ENCODE measurements around the gene TCF7L1. TPM values are rescaled to one million over a fixed set of nuclear protein-coding genes. Genes with fewer than 3 reads are reported as not detected.

TCF7L1 gene
- polyA plus RNA-seq, 1 of the 3 experiments (the other 2 are of a cell fraction), result 3.7 TPM

GRCh38 chr2:85111819-85112281 lies 21.3 kb upstream of the TCF7L1 start:
- Histone ChIP-seq H3F3A (replicated peaks; ENCODE audit: insufficient read depth) (peaks cover 3% of the 10 kb centered on the region), H3K9me2 (no peaks in the 10 kb centered on the region), H3K79me2 (ENCODE audit: insufficient read depth) (no peaks in the 10 kb centered on the region), H3K9me3 (no peaks in the 10 kb centered on the region), H3K4me3 (ENCODE audit: low read depth in 2 of 2, low read length in 1 of 2) (no peak overlapping the region), H3K4me1 (ENCODE audit: control insufficient read depth in 1 of 2, insufficient read depth in 2 of 2, low read depth in 1 of 2, low read length in 1 of 2) (no peaks in the 10 kb centered on the region), H4K20me1 (ENCODE audit: insufficient read depth) (no peaks in the 10 kb centered on the region), H3K27ac (ENCODE audit: low read depth in 2 of 2, low read length in 1 of 2) (no peak overlapping the region), H3K36me3 (replicated peaks in 1 of 2; ENCODE audit: control insufficient read depth in 1 of 2, insufficient read depth in 2 of 2, low read length in 1 of 2) (no peaks in the 10 kb centered on the region), H3K9ac (no peak overlapping the region), H3K27me3 (ENCODE audit: insufficient read depth) (no peaks in the 10 kb centered on the region; the same call in 1 of the 2 replicates), H3K4me2 (no peak overlapping the region), H2AFZ (ENCODE audit: low read depth) (no peak overlapping the region)
- ChIA-PET CTCF (interaction anchor here (0.5 to 3.7 kb wide), 6 partner anchors 12 to 187 kb away, joined by 3 to 14 read pairs (median 4); partner anchors contain the start of gene TCF7L1), POLR2A (no interaction called here)
- 46% methylated on average over 3 of the region's 3 CpGs for WGBS (ENCODE audit: low lambda C conversion rate)
- DNase-seq, result no peak
- TF ChIP-seq IRF3 (IDR thresholded peaks at IDR 0.05; ENCODE audit: low read depth, low read length) (no peak), RFX5 (IDR thresholded peaks at IDR 0.05; ENCODE audit: low read length) (no peak), FOXJ3 (CRISPR knock-in tag; IDR thresholded peaks at IDR 0.05) (no peak), POLR2AphosphoS5 (IDR thresholded peaks at IDR 0.05; ENCODE audit: low read depth, low read length) (no peak), TCF12 (IDR thresholded peaks at IDR 0.05) (no peak; the same call in 1 of the 2 replicates), JUND (IDR thresholded peaks at IDR 0.05) (peak; percentile 25; the same call in 1 of the 2 replicates), PBX3 (IDR thresholded peaks at IDR 0.05) (peak; percentile 31; the same call in 1 of the 2 replicates), RXRA (IDR thresholded peaks at IDR 0.05; ENCODE audit: borderline replicate concordance, low read depth) (no peak), CTCF (IDR thresholded peaks at IDR 0.05) (no peak), SMC3 (IDR thresholded peaks at IDR 0.05; ENCODE audit: low read depth, low read length) (no peak), MAX (IDR thresholded peaks at IDR 0.05; ENCODE audit: low read depth) (no peak), FOSL2 (IDR thresholded peaks at IDR 0.05; ENCODE audit: borderline replicate concordance, low read depth) (peak; percentile 53; the same call in 1 of the 2 replicates), YY1 (IDR thresholded peaks at IDR 0.05; ENCODE audit: low read depth) (no peak), USF1 (IDR thresholded peaks at IDR 0.05; ENCODE audit: borderline replicate concordance, low read depth) (0 out of 2 replicates have a peak, but pooled peaks have one; percentile 17), USF2 (IDR thresholded peaks at IDR 0.05; ENCODE audit: borderline replicate concordance, low read depth, low read length) (no peak), REST (IDR thresholded peaks at IDR 0.05; ENCODE audit: low read depth, low read length) (no peak), CHD2 (IDR thresholded peaks at IDR 0.05; ENCODE audit: low read length, partially characterized antibody) (no peak), EZH2phosphoT487 (IDR thresholded peaks at IDR 0.05; ENCODE audit: borderline replicate concordance, low read depth) (no peak), RCOR1 (IDR thresholded peaks at IDR 0.05; ENCODE audit: low read length) (no peak), ZBTB33 (IDR thresholded peaks at IDR 0.05; ENCODE audit: borderline replicate concordance, low read depth) (no peak), TAF1 (IDR thresholded peaks at IDR 0.05; ENCODE audit: borderline replicate concordance, low read depth, low read length) (no peak)

Measured in SK-N-SH (cell line).